Upper lobe of left lung (tissue), 4 donors: ENCODE data around the gene SYT6.

Experiments used
- CTCF ChIP-seq, 6 experiments: fragments of 450-650 bp in 4 of 6; fragments of 200-600 bp in 2 of 6; sonication (generic) in 2 of 6; IDR thresholded peaks; one replicate each; pipeline ENCODE4 v1.5.1; 2016 to 2019; ENCODE audit warnings: antibody characterized with exemption in 6 of 6
- EP300 ChIP-seq, 4 donors: sonication (generic); formaldehyde crosslinking; IDR thresholded peaks; one replicate each; pipeline ENCODE4 v1.5.1; 2017; ENCODE audit warnings: antibody characterized with exemption in 4 of 4, control low read depth in 2 of 4

- TF ChIP-seq CTCF (IDR thresholded peaks at IDR 0.05) (no peak), EP300 (IDR thresholded peaks at IDR 0.05) (no peak)
These were observed 113.2 kb downstream of the SYT6 start for GRCh38 chr1:114040273-114041015.
